Stimulated activated CD8-positive, alpha-beta memory T cell treated with anti-CD3 and anti-CD28 coated beads, Interleukin-4, amount 100 ng/mL, for 4 hours (primary cell): ENCODE results near the gene ERC1.
"Not testable (repeated sequence)": the region's sequence is repeated elsewhere in the genome, so short reads cannot be mapped to it uniquely, and the experiment has no call there.

Experiments
- DNase-seq, 2 donors: peaks; one replicate each; pipeline ENCODE4 v3.0.0-alpha.2; 2020; ENCODE audit warnings: low read depth in 2 of 2, low spot score in 1 of 2

The ERC1 gene

DNA sequence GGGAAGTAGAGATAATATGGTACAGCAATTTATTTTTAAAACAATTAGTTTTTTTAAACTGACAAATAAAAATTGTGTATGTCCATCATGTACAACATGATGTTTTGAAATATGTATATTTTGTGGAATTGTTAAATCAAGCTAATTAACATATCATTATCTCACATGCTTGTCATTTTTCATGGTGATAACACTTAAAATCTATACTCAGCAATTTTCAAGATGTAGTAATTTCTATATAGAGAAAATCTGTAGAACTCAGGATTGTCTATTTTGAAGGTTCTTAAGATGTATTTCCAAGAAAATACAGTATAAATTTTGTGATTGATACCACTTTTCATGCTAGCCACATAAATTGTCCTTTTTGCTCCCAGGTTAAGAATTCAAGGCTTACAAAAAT, 356.3 kb downstream of the ERC1 start:
- no peak for DNase-seq

- DNase-seq, result no peak
Observed at GRCh38 chr12:1348606-1349005, 357.6 kb downstream of the ERC1 start.

DNA sequence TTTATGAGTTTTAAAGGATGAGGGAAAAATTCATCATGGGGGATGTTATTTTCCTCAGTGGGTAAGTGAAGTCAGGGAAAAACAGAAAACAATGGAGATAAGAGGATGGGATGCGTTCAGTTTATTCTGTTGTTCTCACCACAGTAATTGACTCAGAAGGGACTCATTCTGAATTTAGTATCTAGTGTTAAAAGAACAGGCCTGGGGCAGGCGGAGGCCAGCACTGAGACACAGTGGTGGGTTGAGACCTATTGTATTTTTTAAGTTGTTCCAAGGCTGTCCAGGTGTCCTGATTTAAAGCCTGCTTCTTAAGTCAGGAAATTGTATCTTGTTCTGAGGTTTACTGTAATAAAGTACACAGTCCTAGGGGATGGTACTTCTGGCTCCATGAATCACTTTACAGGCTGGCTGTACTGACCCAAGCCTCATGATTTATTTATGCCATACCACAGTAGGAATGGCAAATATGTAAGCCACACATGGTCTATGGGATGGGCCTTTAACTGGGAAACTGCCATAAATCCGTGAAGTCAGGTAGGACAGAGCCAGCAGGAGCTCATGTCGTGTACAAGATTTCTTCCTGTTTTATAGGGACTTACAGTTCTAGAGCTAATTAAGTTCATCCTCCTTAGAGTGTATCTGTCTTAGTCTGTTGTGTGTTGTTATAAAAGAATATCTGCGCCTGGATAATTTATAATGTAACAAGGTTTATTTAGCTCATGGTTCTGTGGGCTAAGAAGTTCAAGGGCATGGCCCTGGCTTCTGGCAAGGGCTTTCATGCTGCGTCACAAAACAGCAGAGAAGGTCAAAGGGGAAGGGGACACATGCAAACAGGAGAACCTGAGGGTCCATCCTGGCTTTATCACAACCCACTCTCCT, 359.3 kb downstream of the ERC1 start:
- no peak for DNase-seq

GRCh38 chr12:1350934-1351240, 359.9 kb downstream of the ERC1 start:
- DNase-seq, result no peak

GRCh38 chr12:1351926-1352325, 360.9 kb downstream of the ERC1 start:
- no peak for DNase-seq

DNA sequence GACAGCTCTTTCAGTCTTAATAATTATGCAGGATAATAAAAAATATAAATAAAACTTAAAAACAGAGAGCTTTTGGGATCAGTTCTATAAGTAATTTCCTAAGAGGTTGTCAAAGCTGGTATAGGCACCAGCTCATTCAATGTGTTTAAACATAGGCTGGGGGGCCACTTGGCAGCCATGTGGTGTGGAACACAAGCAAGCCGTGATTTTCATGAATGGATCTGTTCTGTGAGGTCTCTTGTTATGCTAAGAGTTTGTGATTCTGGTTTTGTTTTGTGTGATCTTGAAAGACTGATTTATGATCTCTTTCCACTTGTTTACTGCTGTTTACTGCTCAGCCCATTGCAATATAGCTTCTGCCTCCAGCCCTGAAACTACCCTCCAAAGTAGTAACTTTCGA, 362.4 kb downstream of the ERC1 start:
- DNase-seq, result no peak

DNA sequence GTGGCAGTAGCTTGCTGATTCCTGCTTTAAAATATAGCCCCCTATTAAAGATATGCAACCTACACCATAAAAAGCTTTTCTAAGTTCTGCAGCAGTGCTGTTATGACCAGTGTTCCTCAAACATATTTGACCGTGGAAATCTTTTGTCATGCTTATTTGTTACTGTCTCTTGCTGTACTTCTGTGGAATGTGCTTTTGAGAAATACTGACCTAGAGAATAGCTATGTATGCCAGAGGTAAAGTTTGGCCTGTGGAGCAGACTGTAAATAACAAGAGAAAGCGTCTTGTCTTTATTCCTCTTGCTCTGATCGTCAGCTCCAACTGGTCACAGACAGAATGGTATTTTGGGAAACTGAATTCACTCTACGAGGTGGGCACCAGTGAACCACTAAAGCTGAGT, 364.4 kb downstream of the ERC1 start:
- no peak for DNase-seq

DNA sequence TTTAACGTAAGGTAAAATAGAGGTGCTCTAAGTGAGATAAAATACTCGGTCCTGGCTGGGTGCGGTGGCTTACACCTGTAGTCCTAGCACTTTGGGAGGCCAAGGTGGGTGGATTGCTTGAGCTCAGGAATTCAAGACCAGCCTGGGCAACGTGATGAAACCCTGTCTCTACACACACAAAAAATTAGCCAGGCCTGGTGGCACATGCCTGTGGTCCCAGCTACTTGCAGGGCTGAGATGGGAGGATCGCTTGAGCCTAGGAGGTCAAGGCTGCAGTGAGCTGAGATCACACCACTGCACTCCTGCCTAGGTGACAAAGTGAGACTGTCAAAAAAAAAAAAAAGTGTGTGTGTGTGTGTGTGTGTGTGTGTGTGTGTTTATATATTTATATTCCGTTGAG, 364.8 kb downstream of the ERC1 start:
- DNase-seq, result not testable (repeated sequence)

DNA sequence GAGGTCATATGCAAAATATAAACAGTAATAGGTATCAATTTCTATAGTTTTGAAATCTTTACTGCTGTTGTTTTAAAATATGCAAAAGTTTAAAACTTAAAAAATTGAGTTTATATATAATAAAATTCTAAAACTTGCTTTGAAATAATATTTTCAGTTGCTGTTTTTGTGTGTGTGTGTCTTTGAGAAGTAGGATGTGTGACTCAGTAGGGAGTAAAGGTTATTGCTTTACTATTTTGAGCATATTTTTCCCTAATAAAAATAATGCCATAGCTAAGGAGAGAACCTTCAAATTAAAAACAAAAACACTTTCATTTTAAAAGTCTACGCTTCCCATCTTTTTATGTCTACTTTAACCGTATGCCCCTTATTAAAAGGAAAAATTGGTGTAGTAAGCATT, 365.3 kb downstream of the ERC1 start:
- no peak for DNase-seq

GRCh38 chr12:1357171-1357570, 366.1 kb downstream of the ERC1 start:
- no peak for DNase-seq

- DNase-seq, result no peak
Observed at GRCh38 chr12:1357711-1358110, 366.7 kb downstream of the ERC1 start.

- DNase-seq, result no peak
Observed at GRCh38 chr12:1360441-1361210, 369.6 kb downstream of the ERC1 start.

GRCh38 chr12:1362143-1362662, 371.2 kb downstream of the ERC1 start:
- no peak for DNase-seq

DNA sequence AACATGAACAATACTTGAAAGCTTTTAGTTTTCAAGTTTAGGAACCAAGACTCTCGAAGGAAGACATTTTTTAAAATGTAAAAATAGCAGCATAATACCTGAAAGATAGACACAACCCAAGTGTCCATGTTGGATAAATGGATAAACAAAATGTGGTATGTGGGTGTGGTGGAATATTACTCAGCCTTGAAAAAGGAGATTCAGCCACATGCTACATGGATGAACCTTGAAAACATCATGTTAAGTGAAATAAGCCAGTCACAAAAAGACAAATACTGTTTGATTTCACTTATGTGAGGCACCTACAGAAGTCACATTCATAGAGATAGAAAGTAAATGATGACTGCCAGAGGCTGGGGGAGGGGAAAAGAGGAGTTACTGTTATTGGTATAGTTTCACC, 374.7 kb downstream of the ERC1 start:
- DNase-seq, result no peak

GRCh38 chr12:1367331-1368291, 376.6 kb downstream of the ERC1 start:
- no peak for DNase-seq

GRCh38 chr12:1369460-1369859, 378.4 kb downstream of the ERC1 start:
- no peak for DNase-seq

GRCh38 chr12:1369938-1370500, 379.0 kb downstream of the ERC1 start:
- no peak for DNase-seq

DNA sequence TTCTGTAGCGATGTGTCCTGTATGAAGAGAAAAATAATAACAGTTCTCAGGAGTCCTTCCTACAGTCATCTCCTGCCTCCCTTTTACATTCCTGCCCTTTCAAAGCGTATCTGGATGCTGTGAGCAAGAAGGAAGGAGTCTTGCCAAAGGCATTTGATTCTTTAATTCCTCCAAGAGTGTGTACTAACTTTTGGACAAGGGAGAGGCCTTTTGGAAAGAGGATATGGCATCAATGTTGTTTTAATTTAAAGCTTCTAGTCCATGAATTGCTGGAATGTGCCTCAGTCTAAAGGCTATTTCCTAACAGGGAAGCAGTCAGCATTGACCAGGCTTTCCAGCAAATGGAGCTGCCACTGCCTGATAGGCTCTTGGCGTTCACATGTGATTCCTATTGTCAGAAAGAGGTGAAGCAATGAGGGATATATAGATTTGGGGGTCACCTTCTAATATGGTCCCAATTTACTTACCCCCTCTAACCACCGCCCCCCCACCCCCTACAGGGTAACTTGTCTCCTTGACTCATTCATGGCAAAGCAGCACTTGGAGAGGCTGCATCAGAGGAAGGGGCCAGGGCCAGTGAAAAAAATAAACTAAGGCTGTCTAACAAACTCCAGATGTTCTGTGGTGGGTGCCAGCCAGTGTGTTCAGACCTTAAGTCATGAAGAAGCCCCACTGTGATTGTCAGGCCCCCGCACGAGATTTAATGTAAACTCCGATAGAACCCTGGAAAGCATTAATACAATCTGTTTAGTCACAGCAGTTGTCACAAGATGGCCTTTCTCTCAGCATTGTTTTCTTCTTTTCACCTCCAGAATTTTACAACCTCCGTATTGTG, 383.1 kb downstream of the ERC1 start:
- DNase-seq, result no peak

- DNase-seq, result no peak
Observed at GRCh38 chr12:1375323-1375722, 384.3 kb downstream of the ERC1 start.

DNA sequence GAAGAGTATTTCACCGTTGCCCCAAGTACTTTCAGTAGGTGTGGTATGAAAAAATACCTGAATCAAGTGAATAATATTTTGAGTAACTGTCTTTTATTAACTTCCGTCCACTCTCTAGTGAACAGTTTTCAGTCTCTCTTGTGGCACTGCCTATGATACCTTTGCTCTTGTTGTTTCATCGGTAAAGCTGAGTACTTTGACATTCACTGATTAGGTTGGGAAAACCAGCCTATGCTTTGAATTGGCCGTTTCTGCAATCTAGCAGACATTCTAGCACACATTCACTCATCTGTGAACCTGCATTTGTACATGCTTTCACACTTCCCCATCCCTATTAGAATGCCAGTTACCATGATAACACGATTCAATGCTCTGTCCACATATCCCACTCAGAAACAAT, 386.1 kb downstream of the ERC1 start:
- DNase-seq, result no peak
